HFF-Myc (cell line): ENCODE measurements around the gene CTNNA3.

Experiments
- DNase-seq: peaks from one replicate; pipeline ENCODE4 v3.0.0-alpha.2; 2011; ENCODE audit warnings: low read depth; ENCODE audit errors: extremely low read depth
- H3K4me3 ChIP-seq: replicated peaks from 2 replicates; pipeline ENCODE4 v1.5.1; 2011; ENCODE audit warnings: low read depth, mild to moderate bottlenecking, control low read depth, low read length
- TF ChIP-seq, protein P1 (sequence below): IDR thresholded peaks from 2 replicates; pipeline ENCODE4 v1.5.1; 2012; ENCODE audit warnings: mild to moderate bottlenecking, low read depth, low read length, control low read depth; ENCODE audit errors: missing control alignments

The CTNNA3 gene

DNA sequence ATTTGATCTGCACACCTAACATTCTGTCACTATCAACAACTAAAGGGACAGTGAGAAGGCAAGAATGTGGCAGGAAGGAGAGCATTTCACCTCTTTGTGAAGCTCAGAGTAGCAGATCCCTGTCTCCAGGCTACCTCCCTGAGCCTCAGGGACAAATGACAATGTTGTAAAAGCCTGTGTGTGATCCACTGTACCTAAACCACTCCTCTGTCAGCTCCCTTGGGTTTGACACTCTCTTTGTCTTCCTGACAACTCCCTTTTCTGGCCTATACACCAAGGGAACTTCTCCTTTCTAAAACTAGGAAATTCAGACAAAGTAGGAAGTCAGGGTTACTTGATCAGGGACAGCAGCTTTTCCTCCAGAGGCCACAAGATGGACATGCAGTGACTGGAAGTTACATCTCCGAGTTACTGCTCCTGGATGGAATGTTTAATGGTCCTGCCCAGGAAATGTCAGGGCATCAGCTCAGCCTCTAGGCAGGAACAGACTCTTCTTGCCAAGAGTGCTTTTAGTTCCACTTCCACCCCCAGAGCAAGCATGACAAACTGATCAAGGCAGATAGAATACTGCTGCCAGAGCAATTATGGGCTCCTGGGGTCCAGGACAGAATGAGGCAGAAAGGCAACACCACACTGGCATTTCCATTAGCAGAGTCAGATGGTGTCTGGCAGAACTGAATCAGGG lies 1784.7 kb downstream of the CTNNA3 start:
- TF ChIP-seq, protein P1, sequence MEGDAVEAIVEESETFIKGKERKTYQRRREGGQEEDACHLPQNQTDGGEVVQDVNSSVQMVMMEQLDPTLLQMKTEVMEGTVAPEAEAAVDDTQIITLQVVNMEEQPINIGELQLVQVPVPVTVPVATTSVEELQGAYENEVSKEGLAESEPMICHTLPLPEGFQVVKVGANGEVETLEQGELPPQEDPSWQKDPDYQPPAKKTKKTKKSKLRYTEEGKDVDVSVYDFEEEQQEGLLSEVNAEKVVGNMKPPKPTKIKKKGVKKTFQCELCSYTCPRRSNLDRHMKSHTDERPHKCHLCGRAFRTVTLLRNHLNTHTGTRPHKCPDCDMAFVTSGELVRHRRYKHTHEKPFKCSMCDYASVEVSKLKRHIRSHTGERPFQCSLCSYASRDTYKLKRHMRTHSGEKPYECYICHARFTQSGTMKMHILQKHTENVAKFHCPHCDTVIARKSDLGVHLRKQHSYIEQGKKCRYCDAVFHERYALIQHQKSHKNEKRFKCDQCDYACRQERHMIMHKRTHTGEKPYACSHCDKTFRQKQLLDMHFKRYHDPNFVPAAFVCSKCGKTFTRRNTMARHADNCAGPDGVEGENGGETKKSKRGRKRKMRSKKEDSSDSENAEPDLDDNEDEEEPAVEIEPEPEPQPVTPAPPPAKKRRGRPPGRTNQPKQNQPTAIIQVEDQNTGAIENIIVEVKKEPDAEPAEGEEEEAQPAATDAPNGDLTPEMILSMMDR, result no peak
- H3K4me3 ChIP-seq, result no peak overlapping the region

DNA sequence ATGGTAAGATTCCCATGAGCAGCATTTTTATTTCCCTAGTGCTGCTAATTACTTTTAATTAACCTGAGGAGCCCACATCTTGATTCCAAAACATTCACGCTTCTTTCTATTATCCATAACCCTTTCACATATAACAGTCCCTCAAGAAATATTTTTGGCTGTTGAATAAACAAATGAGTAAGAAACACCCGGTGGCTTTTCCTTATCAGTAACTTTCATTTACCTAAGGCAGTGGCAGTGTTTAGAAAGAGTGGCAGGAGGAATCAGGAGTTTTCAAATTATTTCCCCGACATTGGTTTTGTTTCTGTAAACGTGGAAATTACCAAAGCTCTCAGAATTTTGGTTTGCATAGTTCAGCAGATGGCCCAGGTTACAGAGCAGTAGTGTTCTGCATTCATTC lies 1785.8 kb downstream of the CTNNA3 start:
- TF ChIP-seq, protein P1, result no peak
- no peak for DNase-seq

More for the DNA sequence above, 1784.7 kb downstream of the CTNNA3 start:
- DNase-seq, result no peak

DNA sequence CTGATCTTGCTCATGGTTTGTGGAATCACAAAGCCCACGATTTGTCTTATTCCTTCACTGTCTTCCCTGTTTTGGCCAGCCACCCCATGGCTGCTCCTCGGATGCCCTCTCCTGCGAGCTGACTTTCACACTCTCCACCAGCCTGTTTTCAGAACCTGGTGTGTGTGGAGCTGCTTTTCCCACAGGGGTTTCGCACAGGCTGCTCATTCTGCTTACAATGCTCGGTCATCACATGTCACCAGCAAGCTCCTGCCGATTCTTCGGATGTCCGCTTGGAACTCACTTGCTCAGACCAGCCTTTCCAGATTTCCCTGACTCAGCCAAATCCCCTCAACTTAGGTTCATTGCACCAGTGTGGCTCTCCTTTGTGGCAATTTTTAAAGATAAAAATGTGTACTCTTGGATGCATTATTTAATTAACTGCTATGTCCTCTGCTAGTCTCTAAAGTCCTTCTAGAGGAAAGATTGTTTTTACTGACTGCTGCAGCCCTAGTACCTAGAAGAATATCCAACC lies 1788.7 kb downstream of the CTNNA3 start:
- DNase-seq, result no peak
- H3K4me3 ChIP-seq, result no peak overlapping the region
- TF ChIP-seq, protein P1, result no peak

More for the DNA sequence above, 1785.8 kb downstream of the CTNNA3 start:
- no peak overlapping the region for H3K4me3 ChIP-seq

DNA sequence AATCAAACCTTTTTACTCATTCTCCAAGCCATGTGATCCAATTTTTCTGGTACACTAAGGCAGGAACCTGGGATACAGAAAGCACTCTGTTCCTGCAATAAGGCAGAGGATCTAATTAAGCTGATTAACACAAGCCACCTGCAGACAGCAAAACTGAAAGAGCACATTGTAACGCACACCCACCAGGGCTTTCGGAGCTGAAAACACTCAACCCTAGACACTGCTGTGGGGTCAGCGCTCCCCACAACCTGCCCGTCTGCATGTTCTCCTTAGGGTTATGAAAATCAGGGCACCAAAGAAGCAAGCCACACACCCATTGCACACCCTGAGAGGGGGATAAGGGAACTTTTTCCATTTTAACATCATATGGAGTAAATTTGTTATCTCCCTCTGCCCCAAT lies 1792.4 kb downstream of the CTNNA3 start:
- no peak overlapping the region for H3K4me3 ChIP-seq
- TF ChIP-seq, protein P1, result no peak
- DNase-seq, result no peak

DNA sequence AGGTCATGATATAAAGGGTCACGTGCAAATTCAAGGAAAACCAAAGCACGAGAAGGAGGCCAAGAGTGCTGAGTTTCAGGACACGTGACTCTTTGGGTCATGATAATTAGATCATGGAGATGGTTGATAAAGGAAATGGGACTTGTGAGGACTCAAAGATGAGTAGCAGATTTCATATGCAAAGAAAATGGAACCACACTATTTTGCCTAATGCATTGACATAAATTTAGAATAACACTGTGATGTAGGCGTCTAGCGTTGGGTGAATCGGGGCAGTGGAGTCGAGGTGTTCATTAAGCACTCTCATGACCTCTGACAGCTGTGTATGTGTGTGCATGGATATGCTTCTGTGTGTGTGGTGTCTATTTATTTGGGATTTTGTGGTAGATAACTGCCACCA lies 1795.7 kb downstream of the CTNNA3 start:
- TF ChIP-seq, protein P1, result no peak
- DNase-seq, result no peak
- H3K4me3 ChIP-seq, result no peak overlapping the region

DNA sequence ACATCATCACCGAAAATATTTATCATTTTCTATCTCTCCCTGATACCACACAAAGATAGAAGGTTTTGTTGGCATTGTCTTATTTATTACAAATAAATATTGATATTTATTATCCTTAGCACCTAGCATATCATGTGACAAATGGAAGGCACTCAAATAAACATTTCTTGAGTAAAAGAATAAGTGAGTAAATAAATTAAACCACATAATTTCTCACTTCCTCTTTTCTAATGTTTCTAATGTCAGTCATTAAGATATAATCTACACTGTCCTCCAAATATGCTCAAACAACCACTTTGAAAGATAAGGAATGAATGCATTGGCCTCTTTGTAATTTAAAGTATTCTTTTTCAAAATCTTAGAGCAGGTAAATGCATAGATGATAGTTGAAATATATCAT lies 1797.9 kb downstream of the CTNNA3 start:
- H3K4me3 ChIP-seq, result no peak overlapping the region
- DNase-seq, result no peak
- TF ChIP-seq, protein P1, result no peak
